Measurements from ENCODE around the gene USF2. TPM values are rescaled to one million over a fixed set of nuclear protein-coding genes. Genes with fewer than 3 reads are reported as not detected.

The USF2 gene
- total RNA-seq, 2 donors from 2014 or later: 204 to 299 TPM

DNA sequence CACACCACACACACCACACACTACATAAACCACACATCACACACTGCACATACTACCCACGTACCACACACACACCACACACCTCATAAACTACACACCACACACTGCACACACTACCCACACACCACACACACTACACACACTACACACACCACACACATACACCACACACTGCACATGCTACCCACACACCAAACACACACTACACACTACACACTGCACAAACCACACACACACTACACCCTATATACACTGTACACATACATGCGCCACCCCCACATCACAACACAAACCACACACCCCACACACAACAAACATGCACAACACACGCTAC lies 28.7 kb downstream of the USF2 start:
- Mint-ChIP-seq H3K36me3 (ENCODE audit: low read depth) (no peaks in the 10 kb centered on the region), H3K27me3 (peaks cover 6% of the 10 kb centered on the region), H3K4me1 (peaks cover 9% of the 10 kb centered on the region), H3K27ac (no peak overlapping the region), H3K4me3 (no peak overlapping the region)
- DNase-seq (no peak), ATAC-seq (no peak)
- H3K9me3 ChIP-seq (ENCODE audit: control insufficient read depth, low read length, poor library complexity, severe bottlenecking): no peaks in the 10 kb centered on the region

GRCh38 chr19:35297922-35298321 lies 29.2 kb downstream of the USF2 start:
- Mint-ChIP-seq H3K27ac (no peak overlapping the region), H3K4me1 (peaks cover 9% of the 10 kb centered on the region), H3K27me3 (peaks cover 4% of the 10 kb centered on the region), H3K36me3 (ENCODE audit: low read depth) (no peaks in the 10 kb centered on the region), H3K4me3 (no peak overlapping the region)
- H3K9me3 ChIP-seq (ENCODE audit: control insufficient read depth, low read length, poor library complexity, severe bottlenecking): no peaks in the 10 kb centered on the region
- ATAC-seq (no peak), DNase-seq (no peak)

GRCh38 chr19:35298561-35298972 lies 29.8 kb downstream of the USF2 start:
- H3K4me3 Mint-ChIP-seq: no peak overlapping the region

GRCh38 chr19:35299523-35300338 lies 31.0 kb downstream of the USF2 start:
- ATAC-seq (no peak), DNase-seq (no peak)
- Mint-ChIP-seq H3K36me3 (ENCODE audit: low read depth) (no peaks in the 10 kb centered on the region), H3K4me1 (peaks cover 11% of the 10 kb centered on the region), H3K27me3 (no peaks in the 10 kb centered on the region), H3K27ac (no peak overlapping the region), H3K4me3 (no peak overlapping the region)
- H3K9me3 ChIP-seq (ENCODE audit: control insufficient read depth, low read length, poor library complexity, severe bottlenecking): no peaks in the 10 kb centered on the region

More at GRCh38 chr19:35298561-35298972, 29.8 kb downstream of the USF2 start:
- Mint-ChIP-seq H3K36me3 (ENCODE audit: low read depth) (no peaks in the 10 kb centered on the region), H3K27ac (no peak overlapping the region), H3K27me3 (no peaks in the 10 kb centered on the region), H3K4me1 (peaks cover 9% of the 10 kb centered on the region)
- H3K9me3 ChIP-seq (ENCODE audit: control insufficient read depth, low read length, poor library complexity, severe bottlenecking): no peaks in the 10 kb centered on the region
- no peak for DNase-seq
- no peak for ATAC-seq

GRCh38 chr19:35300339-35300649 lies 31.5 kb downstream of the USF2 start:
- peaks cover 16% of the 10 kb centered on the region for H3K4me1 Mint-ChIP-seq
- ATAC-seq (no peak), DNase-seq (no peak)
- H3K27me3 Mint-ChIP-seq: no peaks in the 10 kb centered on the region
- H3K9me3 ChIP-seq (ENCODE audit: control insufficient read depth, low read length, poor library complexity, severe bottlenecking): no peaks in the 10 kb centered on the region
- no peak overlapping the region for H3K27ac Mint-ChIP-seq
- no peak overlapping the region for H3K4me3 Mint-ChIP-seq
- H3K36me3 Mint-ChIP-seq (ENCODE audit: low read depth): no peaks in the 10 kb centered on the region

- no peak overlapping the region for H3K4me3 Mint-ChIP-seq
- no peak for DNase-seq
- no peaks in the 10 kb centered on the region for H3K27me3 Mint-ChIP-seq
- ATAC-seq: no peak
- no peak overlapping the region for H3K27ac Mint-ChIP-seq
- no peaks in the 10 kb centered on the region for H3K36me3 Mint-ChIP-seq (ENCODE audit: low read depth)
- no peaks in the 10 kb centered on the region for H3K9me3 ChIP-seq (ENCODE audit: control insufficient read depth, low read length, poor library complexity, severe bottlenecking)
- H3K4me1 Mint-ChIP-seq: peaks cover 9% of the 10 kb centered on the region
These were observed 33.2 kb downstream of the USF2 start for GRCh38 chr19:35301961-35302360.

DNA sequence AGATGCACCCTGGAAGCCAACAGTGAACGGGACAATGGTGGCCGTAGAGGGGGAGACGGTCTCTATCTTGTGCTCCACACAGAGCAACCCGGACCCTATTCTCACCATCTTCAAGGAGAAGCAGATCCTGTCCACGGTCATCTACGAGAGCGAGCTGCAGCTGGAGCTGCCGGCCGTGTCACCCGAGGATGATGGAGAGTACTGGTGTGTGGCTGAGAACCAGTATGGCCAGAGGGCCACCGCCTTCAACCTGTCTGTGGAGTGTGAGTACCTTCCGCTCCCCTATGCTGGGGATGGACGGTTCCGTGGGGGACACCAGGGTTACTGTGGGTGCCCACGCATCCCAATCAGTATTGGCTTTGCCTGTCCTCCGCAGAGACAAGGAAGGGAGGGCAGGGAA lies 33.7 kb downstream of the USF2 start:
- no peak overlapping the region for H3K27ac Mint-ChIP-seq
- no peak for DNase-seq
- no peak for ATAC-seq
- H3K36me3 Mint-ChIP-seq (ENCODE audit: low read depth): no peaks in the 10 kb centered on the region
- no peaks in the 10 kb centered on the region for H3K9me3 ChIP-seq (ENCODE audit: control insufficient read depth, low read length, poor library complexity, severe bottlenecking)
- H3K4me1 Mint-ChIP-seq: peaks cover 9% of the 10 kb centered on the region
- no peak overlapping the region for H3K4me3 Mint-ChIP-seq
- no peaks in the 10 kb centered on the region for H3K27me3 Mint-ChIP-seq

DNA sequence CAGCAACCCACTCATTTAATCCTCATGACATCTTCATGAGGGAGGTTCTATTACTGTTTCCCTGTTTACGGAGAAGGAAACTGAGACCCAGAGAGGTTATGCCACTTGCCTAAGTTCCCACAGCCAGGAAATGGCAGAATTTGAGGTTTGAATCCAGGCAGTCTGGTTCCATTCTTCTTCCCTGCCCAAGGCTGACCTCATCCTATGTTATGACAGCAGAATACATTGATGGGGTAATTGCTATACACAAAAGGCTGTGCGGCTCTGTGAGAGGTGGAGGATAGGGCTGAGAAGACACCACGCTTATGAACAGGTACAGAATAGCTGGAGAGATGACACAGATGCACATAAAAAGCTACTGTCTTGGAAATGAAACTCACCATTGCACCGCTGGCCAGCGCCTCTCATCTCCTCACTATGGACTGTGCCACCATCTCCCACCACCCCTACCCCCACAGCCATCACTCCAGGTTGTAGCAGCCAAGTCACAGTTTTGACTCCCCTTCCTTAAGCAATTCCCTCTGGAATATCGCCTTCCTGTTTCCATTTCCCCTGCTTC lies 34.7 kb downstream of the USF2 start:
- Mint-ChIP-seq H3K36me3 (ENCODE audit: low read depth) (no peaks in the 10 kb centered on the region), H3K27ac (no peak overlapping the region), H3K4me1 (peaks cover 13% of the 10 kb centered on the region), H3K27me3 (no peaks in the 10 kb centered on the region), H3K4me3 (no peak overlapping the region)
- ATAC-seq: no peak
- H3K9me3 ChIP-seq (ENCODE audit: control insufficient read depth, low read length, poor library complexity, severe bottlenecking): no peaks in the 10 kb centered on the region
- DNase-seq: no peak

DNA sequence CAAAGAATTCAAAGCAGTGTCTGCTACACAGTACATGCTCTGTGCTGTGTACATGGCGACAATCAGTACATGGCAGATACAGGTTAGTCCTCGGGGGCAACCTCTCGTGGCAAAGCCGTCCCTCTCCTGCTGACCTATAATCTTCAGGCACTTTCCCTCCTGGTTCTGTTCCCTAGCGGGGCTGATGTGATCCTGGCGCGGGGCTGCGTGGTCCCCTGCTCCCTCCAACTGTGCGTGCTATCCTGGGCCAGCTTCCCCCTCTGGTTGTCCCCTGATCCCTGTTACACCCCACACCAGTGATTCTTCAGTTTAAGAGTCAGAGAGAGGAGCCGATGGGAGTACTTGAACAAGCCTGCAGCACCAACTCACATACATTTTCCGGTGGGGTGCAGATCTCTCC lies 35.3 kb downstream of the USF2 start:
- no peaks in the 10 kb centered on the region for H3K36me3 Mint-ChIP-seq (ENCODE audit: low read depth)
- DNase-seq: no peak
- peaks cover 5% of the 10 kb centered on the region for H3K27me3 Mint-ChIP-seq
- no peak overlapping the region for H3K4me3 Mint-ChIP-seq
- no peak for ATAC-seq
- no peak overlapping the region for H3K27ac Mint-ChIP-seq
- peaks cover 13% of the 10 kb centered on the region for H3K4me1 Mint-ChIP-seq
- H3K9me3 ChIP-seq (ENCODE audit: control insufficient read depth, low read length, poor library complexity, severe bottlenecking): no peaks in the 10 kb centered on the region

DNA sequence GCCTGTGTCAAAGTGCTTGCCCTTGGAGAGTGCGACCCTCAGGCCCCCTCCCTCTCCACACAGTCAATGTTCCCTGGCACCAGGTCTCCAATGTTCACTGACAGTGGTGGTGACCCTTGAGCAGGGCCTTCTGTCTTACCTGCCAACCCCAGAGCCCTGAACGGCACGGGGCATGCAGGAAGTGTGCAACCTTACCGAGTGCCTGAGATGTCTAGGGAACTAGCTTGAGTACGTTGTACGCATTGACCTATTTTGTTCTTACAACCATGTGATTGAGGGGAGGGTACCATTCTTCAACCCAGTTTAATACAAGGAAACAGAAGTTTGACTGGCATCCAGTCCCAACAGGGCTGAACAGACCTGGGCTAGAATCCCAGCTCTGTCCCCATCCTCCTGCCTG lies 36.4 kb downstream of the USF2 start:
- H3K4me1 Mint-ChIP-seq: peaks cover 13% of the 10 kb centered on the region
- H3K4me3 Mint-ChIP-seq: no peak overlapping the region
- ATAC-seq (no peak), DNase-seq (no peak)
- H3K9me3 ChIP-seq (ENCODE audit: control insufficient read depth, low read length, poor library complexity, severe bottlenecking): no peaks in the 10 kb centered on the region
- peaks cover 10% of the 10 kb centered on the region for H3K27me3 Mint-ChIP-seq
- H3K36me3 Mint-ChIP-seq (ENCODE audit: low read depth): no peaks in the 10 kb centered on the region
- H3K27ac Mint-ChIP-seq: peak overlapping the region; percentile 79

GRCh38 chr19:35306473-35307246 lies 37.9 kb downstream of the USF2 start:
- H3K27me3 Mint-ChIP-seq: peaks cover 10% of the 10 kb centered on the region
- no peak overlapping the region for H3K4me3 Mint-ChIP-seq
- no peaks in the 10 kb centered on the region for H3K36me3 Mint-ChIP-seq (ENCODE audit: low read depth)
- no peaks in the 10 kb centered on the region for H3K9me3 ChIP-seq (ENCODE audit: control insufficient read depth, low read length, poor library complexity, severe bottlenecking)
- H3K4me1 Mint-ChIP-seq: peaks cover 17% of the 10 kb centered on the region
- H3K27ac Mint-ChIP-seq: no peak overlapping the region
- ATAC-seq (no peak), DNase-seq (no peak)

DNA sequence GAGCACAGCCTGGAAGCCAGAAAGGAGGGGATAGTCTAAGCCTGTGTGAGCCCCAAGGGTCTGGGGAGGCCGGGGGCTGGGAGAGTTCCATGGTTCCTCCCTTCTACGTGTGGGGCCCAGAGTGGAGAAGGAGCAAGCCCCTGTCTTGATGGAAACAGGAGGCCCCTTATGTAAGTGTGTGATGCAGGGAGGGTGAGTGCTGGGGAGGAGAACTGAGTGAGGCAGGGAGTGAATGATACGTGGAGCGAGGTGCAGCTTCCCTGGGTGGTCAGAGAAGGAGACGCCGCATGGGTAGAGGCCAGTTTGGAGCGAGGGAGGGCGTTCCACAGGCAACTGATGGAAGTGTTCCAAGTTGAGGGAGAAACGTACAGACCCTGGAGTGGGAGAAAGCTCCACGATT lies 39.2 kb downstream of the USF2 start:
- no peak for ATAC-seq
- H3K4me3 Mint-ChIP-seq: no peak overlapping the region
- peaks cover 10% of the 10 kb centered on the region for H3K27me3 Mint-ChIP-seq
- H3K4me1 Mint-ChIP-seq: peaks cover 17% of the 10 kb centered on the region
- DNase-seq: no peak
- H3K9me3 ChIP-seq (ENCODE audit: control insufficient read depth, low read length, poor library complexity, severe bottlenecking): no peaks in the 10 kb centered on the region
- no peak overlapping the region for H3K27ac Mint-ChIP-seq
- H3K36me3 Mint-ChIP-seq (ENCODE audit: low read depth): no peaks in the 10 kb centered on the region

DNA sequence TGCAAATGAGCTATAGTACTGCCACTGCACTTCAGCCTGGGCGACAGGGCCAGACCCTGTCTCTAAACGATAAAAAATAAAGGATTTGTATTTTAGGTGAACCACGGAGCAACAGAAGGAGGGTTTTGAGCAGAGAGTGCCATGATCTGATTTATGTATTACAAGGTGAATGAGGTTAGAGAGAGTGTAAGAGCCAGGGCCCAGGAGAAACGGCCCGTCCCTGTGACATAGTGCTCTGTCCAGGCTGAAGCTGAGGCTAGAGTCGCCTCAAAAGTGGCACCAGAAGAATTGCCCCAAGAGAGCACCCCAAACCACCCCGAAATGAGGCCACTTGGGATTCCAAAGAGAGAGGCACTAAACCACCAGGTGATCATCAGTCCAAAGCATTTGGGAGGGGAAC lies 40.1 kb downstream of the USF2 start:
- peaks cover 15% of the 10 kb centered on the region for H3K4me1 Mint-ChIP-seq
- H3K36me3 Mint-ChIP-seq (ENCODE audit: low read depth): no peaks in the 10 kb centered on the region
- DNase-seq (no peak), ATAC-seq (no peak)
- no peak overlapping the region for H3K27ac Mint-ChIP-seq
- H3K9me3 ChIP-seq (ENCODE audit: control insufficient read depth, low read length, poor library complexity, severe bottlenecking): no peaks in the 10 kb centered on the region
- no peak overlapping the region for H3K4me3 Mint-ChIP-seq
- H3K27me3 Mint-ChIP-seq: peaks cover 10% of the 10 kb centered on the region

Data from T-helper 17 cell (primary cell).